ENCODE measurements around the gene ATRN. TPM values are rescaled to one million over a fixed set of nuclear protein-coding genes. Genes with fewer than 3 reads are reported as not detected.

Gene ATRN
- total and polyA plus RNA-seq, 2 donors (not counting 3 experiments of a cell fraction or from before 2014, with no cell fraction given) = 32.3 to 33.1 TPM

DNA sequence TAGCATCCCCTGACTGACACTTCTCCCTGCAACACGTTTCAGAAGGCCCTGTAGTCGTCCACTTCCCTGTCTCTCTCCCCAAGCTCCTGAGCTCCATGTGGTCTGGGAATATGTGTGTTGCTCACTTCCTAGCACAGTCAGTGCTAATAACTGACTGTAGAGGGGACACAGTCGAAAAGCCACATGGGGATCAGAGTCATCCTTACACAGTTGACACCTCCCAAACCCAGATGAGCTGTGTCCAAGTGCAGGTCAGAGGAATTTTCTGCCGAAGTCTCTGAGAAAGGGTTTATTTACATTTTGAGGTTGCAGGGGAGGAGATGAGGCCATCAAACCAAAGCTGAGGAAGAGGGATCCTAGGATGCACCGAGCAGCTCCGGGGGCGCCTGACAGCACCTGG is 214.5 kb downstream of the ATRN start:
- Histone ChIP-seq H3K27ac (ENCODE audit: insufficient read depth, low read depth, low read length) (no peak overlapping the region), H3K9ac (replicated peaks; ENCODE audit: extremely low read depth, insufficient read depth, low read length) (no peak overlapping the region), H3K79me2 (ENCODE audit: control insufficient read depth, insufficient read depth, low read length) (no peaks in the 10 kb centered on the region), H3K4me3 (replicated peaks in 1 of 3; ENCODE audit: insufficient read depth in 1 of 3, low read depth in 1 of 3, low read length in 3 of 3) (no peak overlapping the region), H3K4me1 (ENCODE audit: control insufficient read depth, extremely low read depth, insufficient read depth, low read length) (no peaks in the 10 kb centered on the region), H3K36me3 (ENCODE audit: control insufficient read depth in 2 of 2, extremely low read depth in 1 of 2, insufficient read depth in 2 of 2, low read length in 2 of 2) (no peaks in the 10 kb centered on the region), H3K9me1 (replicated peaks; ENCODE audit: control insufficient read depth, extremely low read depth, insufficient read depth, low read length) (no peaks in the 10 kb centered on the region), H4K20me1 (replicated peaks; ENCODE audit: control insufficient read depth, extremely low read depth, insufficient read depth, low read length) (no peaks in the 10 kb centered on the region), H3K9me3 (replicated peaks; ENCODE audit: control insufficient read depth, insufficient read depth, low read length) (no peaks in the 10 kb centered on the region), H2AFZ (ENCODE audit: low read depth, low read length) (no peak overlapping the region), H3K4me2 (ENCODE audit: insufficient read depth, low read length) (no peak overlapping the region), H3K27me3 (ENCODE audit: control insufficient read depth in 2 of 2, insufficient read depth in 2 of 2, low read length in 2 of 2) (peaks cover 29 to 39% of the 10 kb centered on the region in 2 experiments)
- no peak for DNase-seq (ENCODE audit: low read depth, low spot score)
- BruUV-seq (replicated peaks) = no TSS peak
- no peak for FAIRE-seq
- TF ChIP-seq POLR2AphosphoS5 (IDR thresholded peaks at IDR 0.05; ENCODE audit: insufficient read depth, low read depth, low read length) (no peak), FOS (IDR thresholded peaks at IDR 0.05; ENCODE audit: borderline replicate concordance, insufficient read depth, low read length) (no peak), MYC (IDR thresholded peaks at IDR 0.05; ENCODE audit: low read depth, low read length) (no peak), GATA2 (IDR thresholded peaks at IDR 0.05; ENCODE audit: insufficient read depth, insufficient read length, low read depth, low read length) (no peak), JUN (IDR thresholded peaks at IDR 0.05; ENCODE audit: borderline replicate concordance, insufficient read depth, insufficient read length, low read depth) (no peak), POLR2A (IDR thresholded peaks at IDR 0.05; ENCODE audit: low read depth, low read length) (no peak), EZH2 (IDR thresholded peaks at IDR 0.05; ENCODE audit: borderline replicate concordance, low read depth, low read length, severe bottlenecking) (no peak)
- TF ChIP-seq, protein P1, sequence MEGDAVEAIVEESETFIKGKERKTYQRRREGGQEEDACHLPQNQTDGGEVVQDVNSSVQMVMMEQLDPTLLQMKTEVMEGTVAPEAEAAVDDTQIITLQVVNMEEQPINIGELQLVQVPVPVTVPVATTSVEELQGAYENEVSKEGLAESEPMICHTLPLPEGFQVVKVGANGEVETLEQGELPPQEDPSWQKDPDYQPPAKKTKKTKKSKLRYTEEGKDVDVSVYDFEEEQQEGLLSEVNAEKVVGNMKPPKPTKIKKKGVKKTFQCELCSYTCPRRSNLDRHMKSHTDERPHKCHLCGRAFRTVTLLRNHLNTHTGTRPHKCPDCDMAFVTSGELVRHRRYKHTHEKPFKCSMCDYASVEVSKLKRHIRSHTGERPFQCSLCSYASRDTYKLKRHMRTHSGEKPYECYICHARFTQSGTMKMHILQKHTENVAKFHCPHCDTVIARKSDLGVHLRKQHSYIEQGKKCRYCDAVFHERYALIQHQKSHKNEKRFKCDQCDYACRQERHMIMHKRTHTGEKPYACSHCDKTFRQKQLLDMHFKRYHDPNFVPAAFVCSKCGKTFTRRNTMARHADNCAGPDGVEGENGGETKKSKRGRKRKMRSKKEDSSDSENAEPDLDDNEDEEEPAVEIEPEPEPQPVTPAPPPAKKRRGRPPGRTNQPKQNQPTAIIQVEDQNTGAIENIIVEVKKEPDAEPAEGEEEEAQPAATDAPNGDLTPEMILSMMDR (IDR thresholded peaks at IDR 0.05; ENCODE audit: extremely low read depth in 1 of 2, insufficient read depth in 1 of 2, low read depth in 1 of 2, low read length in 2 of 2) = no peak
- POLR2A ChIA-PET = no interaction called here
- intact Hi-C loops (cut with micrococcal nuclease) (no loop called here), dilution Hi-C loops (cut with MboI; ENCODE audit: extremely low pct_ligation_motif_present, low sequenced_read_pairs) (no loop called here)
- CTCF ChIA-PET = interaction anchor here (1.0 to 6.1 kb wide), 4 partner anchors 9 to 101 kb away, joined by 4 to 26 read pairs (median 20); partner anchors contain the start of gene CENPB
